Stimulated activated CD4-positive, alpha-beta T cell treated with anti-CD3 and anti-CD28 coated beads, Interleukin-2, amount 100 ng/mL, for 48 hours (primary cell): ENCODE measurements around the gene CHMP2A.

Experiments used
- DNase-seq, 2 donors: peaks; one replicate each; pipeline ENCODE4 v3.0.0-alpha.2; 2020

CHMP2A gene

DNA sequence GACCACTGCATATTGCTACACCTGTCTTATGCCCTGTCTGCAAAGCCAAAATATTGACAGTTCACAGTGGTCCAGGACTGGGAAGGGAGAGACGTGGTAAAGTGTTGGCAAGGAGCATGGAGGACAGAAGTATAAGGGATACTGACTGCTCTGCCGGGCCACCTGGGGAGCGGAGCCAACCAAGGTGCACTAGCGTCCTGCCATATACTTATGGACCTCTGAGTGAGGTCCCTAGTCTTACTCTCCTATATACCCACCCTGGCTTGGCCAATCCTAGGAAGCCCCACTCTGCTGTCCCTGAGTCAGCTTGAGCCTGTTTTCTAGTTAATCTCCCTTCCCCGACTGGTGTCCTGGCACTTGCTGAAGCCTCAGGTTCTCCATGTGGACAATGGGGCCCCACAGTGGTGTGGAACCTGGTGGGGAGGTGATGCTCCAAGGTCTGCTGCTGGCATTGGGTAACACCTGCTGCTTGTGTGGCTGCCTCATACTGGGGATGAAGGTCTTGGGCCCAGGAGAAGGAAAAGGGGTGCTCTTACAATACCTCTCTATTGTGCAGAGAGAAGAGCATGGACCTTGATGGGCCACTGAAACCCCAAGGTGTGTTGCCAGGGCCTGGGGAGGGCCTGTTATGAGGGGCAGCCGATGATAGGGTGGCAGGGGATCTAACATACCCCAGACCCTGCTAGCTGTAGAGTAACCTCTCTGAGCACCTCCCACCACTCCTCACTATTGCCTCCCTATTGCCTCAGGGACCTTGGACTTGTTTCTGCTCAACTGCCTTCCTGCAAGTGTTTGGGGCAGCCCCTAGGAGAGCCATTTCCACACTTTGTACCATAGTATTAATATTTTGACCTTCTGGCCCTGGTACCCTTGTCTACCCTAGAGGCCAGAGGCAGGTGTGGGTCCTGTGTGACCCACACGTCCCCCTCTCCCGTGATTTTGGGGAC, 17.8 kb downstream of the CHMP2A start:
- DNase-seq: no peak

DNA sequence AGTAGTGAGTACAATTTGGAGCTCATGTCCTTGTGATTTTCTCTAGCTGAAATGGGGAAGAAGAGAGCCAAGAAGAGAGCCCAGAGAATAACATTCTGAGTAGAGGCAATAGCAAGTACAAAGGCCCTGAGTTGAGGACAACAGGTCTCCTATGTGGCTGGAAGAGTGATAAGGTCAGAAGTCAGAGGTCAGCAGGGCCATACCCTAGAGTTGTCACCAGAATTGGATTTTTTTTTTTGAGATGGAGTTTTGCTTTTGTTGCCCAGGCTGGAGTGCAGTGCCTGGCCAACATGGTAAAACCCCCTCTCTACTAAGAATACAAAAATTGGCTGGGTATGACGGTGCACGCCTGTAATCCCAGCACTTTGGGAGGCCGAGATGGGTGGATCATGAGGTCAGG, 19.0 kb downstream of the CHMP2A start:
- no peak for DNase-seq

DNA sequence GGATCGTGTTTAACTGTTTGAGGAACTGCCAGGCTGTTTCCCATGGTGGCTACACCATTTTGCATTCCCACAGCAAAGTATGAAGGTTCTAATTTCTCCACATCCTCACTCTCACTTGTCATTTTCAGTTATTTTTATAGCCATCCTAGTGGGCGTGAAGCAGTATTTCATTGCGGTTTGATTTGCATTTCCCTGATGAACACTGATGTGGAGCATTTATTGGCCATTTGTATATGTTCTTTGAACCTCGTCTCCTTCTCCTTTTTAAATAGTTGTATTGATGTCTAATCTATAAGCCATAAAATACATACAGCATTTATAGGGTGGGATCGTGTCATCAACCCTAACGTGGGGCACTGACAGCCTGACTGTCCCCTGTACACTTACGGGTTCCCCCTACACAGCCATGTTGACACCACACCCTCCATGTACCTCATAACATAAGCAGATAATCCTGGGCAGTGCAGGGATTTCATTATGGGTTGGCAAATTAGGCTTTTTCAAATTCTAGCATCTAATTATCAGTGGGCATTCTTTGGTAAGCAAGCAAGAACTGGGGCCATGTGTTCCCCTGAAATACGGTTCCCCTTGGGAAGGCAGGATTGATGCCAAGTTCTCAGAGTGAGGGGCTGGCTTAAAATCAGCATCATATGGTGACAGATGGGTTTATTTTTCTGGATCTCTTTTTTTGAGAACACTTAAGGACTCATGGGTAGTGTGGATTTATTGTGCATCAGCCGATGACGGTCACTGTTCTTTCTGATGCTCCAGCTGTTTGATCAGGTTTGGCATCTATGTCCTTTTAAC, 23.7 kb downstream of the CHMP2A start:
- no peak for DNase-seq

DNA sequence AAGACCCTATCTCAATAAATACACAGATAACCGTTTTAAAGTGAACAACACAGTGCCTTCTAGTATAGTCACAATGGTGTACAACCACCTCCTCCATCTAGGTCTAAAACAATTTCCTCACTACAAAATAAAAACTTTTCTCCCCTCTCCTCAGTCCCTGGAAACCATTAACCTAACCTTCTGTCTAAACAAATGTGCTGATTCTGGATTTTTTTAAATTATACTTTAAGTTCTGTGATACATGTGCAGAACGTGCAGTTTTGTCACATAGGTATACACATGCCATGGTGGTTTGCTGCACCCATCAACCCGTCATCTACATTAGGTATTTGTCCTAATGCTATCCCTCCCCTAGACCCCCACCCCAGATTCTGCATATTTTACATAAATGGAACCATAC, 25.5 kb downstream of the CHMP2A start:
- no peak for DNase-seq

DNA sequence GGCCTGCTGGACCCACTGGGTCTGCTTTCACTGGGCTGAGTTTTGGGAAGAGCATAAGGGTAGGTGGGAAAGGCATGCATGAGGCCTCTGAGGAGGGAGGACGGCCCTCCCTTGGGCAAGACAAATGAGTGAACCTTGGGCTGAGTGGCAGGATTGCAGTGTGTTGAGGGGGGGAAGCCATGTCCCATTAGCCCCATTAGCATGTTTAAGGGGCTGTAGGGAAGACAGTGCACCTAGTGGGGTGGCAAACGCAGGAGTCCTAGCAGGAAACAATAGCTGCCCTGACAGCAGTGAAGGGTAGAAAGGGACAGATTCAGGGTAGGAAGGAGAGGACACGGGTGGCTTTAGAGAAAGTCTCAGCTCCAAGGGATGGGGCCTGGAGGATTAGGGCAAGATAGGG, 32.2 kb downstream of the CHMP2A start:
- no peak for DNase-seq

DNA sequence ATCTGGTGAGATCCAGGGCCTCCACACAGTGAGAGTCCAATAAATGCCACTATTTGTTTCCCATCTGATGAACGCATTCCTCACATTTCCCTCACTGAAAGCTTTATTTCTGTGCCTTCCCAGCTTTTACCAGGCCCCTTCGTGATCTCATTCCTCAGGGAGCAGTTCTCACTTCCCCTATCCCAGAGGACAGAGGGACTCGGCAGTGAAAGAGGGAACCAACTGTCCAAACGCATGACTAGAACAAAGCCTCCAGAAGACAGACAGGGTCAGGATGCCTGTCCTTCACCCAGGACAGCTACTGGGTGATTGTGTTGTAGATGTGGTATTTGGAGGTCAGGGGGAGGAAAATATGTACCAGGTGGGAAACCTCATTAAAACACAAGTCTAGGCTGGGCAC, 33.3 kb downstream of the CHMP2A start:
- DNase-seq: no peak

DNA sequence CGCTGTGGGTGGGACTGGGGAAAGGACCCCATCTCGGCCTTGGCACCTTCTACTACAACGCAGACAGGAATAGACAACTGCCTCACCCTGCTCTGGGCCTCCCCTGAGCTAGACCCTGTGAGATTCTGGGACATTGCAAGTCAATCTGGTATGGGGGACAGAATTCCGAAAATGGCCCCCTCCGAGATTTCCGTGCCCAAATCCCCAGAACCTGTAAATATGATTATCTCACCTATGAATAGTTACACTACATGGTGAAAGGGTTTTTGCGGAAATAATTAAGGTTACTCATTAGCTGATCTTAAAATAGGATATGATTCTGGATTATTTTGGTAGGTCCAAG, 34.7 kb downstream of the CHMP2A start:
- DNase-seq: no peak

DNA sequence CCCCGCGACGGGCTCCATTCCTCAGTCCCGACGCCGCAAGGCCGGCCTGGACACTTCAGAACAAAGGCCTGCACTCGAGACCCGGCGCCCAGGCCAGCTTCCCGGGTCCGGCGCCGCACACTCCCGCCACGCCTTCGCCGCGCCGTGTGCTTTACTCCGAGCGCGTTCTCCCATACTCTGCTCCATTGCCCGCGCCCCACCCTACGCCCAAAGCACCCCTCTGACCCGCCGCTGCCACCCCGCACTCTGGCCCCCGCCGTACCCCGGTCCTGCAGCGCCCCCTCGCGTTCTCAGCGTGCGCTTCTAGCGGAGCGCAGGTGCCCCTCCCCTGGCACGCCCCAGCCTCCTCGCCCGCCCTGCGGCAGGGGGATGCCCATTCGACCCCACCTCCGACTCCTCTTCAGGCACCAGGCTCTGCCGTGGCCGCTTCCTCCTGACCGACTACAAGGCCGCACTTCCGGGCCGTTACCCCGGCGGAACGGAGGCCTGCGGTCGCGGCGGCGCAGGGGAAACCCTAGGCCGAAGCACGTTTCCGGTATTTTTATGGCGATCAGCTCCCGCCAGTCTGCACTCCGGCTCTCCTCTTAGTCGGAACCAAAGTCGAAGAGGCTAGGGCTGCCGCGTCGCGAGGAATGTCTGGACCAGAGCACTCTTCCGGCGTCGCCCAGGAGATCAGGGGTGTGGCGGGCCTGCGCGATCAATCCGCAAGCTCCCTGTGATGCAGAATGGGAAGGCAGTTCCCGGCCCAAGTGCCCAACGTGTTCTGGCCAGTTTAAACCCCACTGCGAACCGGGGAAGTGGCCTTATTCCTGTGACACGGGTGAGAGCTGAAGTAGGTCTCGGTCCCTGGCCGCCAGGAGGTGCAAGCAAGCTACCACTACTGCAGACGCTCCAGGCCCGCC, 35.3 kb downstream of the CHMP2A start, which contains the start of gene ZBTB45:
Gene ZBTB45 (minus strand): TSS at position 456 of the 902 bp plus-strand sequence. CDS start 2,137 bp downstream, outside the sequence.
- DNase-seq: peak; percentile 88 to 92

DNA sequence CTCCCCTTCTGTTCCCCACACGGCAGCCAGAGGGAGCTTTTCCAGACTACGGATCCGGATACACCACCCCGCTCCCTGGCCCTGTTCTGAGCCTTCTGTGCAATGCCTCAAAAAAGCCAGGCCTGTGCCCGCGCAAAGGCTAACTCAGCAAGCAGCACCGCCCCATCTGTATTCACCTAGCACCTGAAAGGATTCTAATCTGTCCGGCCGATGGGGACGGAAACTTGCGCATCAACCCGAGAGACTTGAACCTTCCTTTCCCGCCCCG, 35.9 kb downstream of the CHMP2A start:
- peak; percentile 43 to 47 for DNase-seq

DNA sequence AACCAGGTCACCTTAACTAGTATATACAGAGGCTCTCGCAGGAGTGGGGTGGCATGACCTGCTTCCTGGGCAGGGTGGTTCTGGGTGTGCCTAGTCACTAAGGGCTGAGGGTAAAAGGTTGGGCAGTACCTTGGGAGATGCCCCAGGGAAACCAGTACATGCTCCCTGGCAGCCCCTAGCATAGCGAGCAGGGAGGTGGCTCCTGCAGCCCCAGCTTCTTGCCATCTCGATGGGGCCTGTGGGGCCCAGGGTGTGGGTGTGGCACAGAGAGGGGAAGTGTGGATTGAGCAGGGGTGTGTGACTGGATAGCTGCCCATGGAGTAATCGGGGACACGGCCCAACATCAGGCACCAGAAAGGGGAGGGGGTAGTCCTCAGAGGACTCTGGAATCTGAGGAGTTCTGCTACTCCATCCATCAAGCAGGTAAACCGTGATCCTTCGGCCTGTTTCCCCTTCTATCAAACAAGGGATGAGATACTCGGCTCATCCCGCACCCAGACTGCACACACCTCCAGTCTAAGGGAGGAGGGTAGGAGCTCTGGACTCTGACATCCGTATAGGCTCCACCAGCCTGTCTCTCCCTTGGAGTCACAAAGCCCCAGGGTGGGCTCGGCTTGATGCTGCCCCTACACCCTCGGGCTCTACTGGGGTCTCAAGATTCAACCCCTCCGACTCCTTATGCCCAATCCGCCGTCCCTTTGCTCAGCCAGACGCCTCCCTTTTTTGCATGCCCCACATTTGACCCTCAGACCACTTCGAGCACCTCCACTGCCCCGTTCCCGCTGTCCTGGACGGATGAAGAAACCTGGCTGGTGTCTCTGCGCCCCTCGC, 36.4 kb downstream of the CHMP2A start:
- no peak for DNase-seq

DNA sequence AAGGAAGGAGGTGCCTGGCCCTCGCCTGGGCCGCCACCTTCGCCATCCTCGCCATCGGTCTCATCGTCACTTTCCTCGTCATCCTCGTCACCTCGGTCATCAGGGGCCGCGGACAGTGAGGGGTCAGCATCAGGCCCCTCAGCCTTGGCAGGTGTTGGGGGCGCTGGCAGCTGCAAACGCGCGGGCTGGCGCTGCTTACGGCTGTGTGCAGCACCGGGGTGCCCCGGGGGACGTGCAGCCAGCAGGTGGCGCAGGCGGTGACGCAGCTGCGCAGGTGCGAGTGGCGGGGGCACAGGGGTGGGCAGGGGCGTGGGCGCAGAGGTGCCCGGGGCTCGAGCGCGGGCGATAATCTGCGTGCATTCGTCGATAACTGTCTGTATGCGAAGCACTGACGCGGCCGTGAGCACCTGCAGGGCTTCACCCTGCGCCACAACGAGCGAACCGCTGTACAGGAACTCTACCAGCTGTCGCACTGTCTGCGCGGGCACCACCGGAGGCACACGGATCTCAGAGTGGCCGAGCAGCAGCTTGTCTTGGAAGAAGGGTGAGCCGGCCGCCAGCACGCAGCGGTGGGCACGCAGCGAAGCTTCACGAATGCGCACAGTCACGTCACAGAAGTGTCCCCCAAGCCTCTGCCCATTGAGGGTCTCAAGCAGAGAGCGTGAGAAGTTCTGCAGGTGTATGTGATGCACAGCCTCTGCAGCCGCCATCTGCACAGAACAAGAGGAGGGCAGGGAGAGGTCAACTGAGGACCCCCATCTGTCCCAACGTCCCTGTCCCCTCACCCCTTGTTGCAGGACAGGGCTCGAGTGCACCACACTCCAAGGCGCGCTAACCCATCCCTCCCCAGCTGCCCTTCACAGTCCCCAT, 37.7 kb downstream of the CHMP2A start:
- no peak for DNase-seq

DNA sequence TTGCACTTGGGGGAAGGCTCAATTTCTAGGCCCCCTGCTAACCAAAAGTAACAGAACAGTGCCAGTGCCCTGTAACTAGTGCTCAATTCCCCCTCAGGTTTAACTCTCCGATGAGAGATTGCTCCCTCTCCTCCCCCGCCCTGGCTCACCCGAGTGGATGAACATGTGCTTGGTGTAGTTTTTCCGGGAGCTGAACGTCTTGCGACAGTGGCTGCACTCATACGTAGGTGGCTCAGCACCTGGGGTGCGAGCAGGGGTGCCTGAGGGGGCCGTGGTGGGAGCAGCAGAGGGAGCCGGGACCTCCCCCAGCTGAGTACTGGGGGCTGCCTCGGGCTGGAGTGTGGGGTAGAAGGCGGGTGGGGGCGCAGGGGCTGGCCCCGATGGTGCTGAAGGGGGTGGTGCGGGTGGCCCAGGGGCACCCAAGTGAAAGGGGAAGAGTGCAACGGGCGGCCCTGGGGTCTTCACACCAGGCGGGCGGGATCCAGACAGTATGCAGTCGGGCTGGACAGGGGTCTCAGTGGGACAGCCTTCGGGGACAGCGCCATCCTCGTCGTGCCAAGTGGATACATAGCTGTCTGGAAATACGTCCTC, 38.6 kb downstream of the CHMP2A start:
- no peak for DNase-seq

DNA sequence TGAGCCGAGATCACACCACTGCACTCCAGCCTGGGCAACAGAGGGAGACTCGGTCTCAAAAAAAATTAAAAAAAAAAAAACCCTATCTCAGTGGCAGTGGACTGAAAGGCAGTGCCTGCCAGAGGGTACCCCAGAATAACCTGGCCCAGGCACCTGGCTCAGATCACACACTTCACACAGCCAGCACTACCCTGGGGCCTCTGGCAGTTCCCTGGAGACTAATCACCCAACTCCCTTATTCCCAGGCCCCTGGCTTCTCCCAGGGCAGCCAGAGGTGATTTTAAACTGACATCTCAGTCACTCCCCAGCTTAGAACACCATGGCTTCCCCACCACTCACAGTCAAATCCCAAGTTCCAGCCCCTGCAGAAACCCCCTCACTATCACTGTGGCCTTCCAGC, 39.6 kb downstream of the CHMP2A start:
- no peak for DNase-seq

DNA sequence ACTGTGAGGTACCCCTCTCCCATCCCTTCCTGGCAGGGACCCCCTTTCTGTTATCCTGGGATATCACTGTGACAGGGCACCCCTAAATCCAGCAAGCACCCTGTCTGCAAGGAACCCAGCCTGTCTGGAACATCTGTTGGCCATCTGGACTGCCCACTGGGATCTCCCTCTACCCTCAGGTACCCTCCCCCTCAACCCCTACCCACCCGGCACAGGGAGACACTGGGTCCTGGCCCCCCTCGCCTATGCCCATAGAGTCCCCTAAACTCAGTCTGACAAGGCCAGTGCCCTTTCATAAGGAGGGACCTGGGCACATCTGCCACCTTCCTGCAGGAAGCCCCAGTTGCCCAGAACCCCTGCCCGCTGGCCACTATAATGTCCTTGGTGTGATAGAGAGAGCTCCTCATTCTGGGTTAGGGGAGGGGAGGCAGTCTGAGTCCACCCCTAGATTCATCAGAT, 40.3 kb downstream of the CHMP2A start:
- no peak for DNase-seq

DNA sequence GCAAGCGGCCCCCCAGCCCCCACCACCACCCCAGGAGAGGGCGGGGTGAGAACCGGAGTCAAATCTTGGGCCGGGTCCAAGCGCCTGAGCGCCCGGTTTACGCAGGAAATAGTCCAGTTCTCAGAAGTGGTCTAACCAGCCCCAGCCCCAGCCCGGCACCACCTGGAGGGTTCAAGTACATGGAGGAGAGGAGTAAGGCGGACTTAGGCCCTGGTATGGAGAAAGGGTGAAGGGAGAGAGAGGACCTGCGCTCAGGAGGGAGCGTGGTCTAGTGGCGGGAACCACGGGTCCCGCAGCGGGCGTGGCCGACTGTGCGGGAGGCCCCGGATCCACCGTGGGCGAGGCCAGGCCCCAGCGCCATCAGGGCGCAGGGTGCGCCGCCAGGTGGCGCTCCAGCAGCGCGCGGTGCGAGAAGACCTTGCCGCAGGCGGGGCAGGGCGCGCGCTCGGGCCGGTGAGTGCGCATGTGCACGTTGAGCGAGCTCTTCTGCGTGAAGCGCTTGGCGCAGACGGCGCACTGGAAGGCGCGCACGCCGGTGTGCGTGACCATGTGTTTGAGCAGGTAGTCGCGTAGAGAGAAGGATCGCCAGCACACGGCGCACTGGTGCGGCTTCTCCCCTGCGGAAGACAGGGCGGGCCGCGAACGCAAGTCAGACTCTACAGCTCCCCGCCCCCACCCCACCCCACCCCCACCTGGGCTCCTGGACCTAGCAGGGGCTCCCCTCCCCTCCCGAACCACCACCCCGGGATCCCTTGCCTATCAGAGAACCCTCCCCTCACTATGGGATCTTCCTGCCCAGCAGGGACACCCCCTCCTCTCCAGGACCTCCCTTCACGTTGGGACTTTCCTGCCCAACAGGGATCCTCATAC, 41.0 kb downstream of the CHMP2A start:
- peak; percentile 95 to 99 for DNase-seq

DNA sequence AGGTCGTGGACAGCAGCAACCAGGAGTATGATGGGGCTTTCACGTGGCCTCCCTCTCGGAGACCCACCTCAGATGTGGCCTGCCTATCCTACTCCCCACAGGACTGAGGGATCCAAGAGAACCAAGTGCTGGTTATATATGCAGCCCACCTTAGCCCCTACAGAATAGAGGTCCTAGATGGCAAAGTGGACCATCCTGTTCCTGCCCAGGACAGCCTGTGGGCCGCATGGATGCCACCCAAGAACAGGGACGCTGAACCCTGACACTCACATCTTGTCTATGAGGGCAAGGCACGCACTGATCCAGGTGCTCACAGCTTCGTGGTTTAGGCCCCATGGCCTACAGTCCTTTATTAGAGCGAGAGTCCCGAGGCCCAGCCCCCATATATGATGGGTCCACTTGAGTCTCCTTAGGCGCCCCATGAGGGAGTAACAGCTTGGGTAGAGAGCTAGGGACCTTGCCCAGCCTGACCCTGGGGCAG, 41.7 kb downstream of the CHMP2A start:
- DNase-seq: no peak

DNA sequence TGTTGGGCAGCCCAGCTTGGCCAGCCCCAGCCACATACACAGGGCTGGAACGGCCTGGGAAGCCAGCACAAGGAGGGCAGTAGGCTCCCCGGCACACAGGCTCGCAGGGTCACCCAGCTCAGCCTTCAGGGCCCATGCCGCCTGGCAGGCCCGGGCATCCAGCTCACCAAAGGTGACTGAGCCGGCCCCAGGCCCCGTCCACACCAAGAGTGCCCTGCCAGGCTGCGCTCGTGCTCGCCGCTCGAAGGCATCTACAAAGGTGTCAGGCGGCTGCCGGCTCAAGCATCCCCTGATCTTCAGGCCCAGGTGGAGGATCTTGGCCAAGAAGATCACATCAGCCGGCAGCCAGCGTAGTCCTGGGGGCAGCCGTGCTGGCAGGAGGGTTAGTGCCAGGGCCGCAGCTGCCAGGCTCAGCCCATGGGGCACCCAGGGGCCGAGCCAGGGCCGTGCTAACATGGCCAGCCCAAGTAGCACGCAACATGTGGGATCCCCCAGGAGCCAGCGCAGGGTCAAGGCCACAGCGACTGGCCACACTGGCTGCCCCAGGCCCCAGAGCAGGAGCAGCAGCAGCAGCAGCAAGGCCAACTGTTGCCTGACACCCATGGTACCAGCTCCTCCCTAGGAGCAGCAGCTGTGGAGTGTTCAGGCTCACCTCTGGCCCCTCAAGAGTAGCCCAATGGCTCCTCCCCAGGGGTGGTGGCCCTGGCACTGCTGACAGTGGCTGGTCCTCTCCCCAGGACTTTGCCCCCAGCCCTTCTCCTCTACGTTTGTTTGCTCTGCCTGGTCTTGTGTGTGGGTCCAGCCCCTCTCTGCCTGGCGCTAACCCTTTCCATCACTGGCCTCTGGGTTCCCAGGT, 43.3 kb downstream of the CHMP2A start, which contains the start of gene SLC27A5:
Gene SLC27A5 (minus strand): TSS at position 640 of the 856 bp plus-strand sequence. CDS start 37 bp downstream, at position 603.
- no peak for DNase-seq
